Measurements from ENCODE around the gene LCN15.

DNA sequence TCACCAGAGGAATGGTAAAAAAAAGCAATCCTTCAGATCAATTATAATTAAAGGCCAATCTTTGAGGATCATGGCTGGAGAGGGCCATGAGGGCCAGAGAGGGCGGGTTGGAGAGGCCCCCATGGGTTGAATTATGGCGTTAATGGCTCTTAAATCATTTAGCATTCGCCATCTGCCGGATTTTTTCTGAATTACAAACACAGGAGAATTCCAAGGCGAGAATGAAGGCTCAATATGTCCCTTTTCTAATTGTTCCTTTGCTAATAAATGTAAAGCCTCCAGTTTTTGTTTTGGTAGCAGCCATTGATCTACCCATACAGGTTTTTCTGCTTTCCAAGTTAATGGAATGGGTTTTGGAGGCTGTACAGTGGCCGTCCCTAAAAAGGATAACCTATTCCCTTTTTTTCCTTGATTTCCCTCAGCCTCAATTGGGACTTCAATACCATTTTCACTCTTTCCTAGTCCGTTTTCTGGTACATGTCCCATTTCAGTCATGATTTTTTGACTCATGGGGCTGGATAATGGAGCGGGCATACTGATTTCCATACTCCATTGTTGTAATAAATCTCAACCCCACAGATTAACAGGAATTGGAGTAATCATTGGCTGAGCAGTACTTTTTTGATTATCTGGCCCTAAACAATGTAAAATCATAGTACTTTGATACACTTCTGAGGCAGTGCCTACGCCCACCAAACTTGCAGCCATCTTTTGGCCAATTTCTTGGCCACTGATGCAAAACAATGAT lies 20.1 kb upstream of the LCN15 start:
- TF ChIP-seq POLR2A (IDR thresholded peaks at IDR 0.05) (no peak), CTCF (IDR thresholded peaks at IDR 0.05) (peak in 4 of 7 experiments; percentile 40 to 63 (median 53))

Measured in stomach (tissue), 4 donors.